Measurements from ENCODE around the gene MRPL16.

The MRPL16 gene

GRCh38 chr11:59771605-59772004 is 39.0 kb downstream of the MRPL16 start:
- TF ChIP-seq EZH2phosphoT487 (conservative IDR thresholded peaks at IDR 0.05; ENCODE audit: low read length): no peak
- no peak for TF ChIP-seq CTCF (IDR thresholded peaks at IDR 0.05; ENCODE audit: insufficient read depth, low read length, poor library complexity, severe bottlenecking)
- H3K4me3 ChIP-seq (ENCODE audit: insufficient read depth, low read length, poor library complexity, severe bottlenecking): no peak overlapping the region
- H3K4me2 ChIP-seq (ENCODE audit: low read depth, low read length, poor library complexity, severe bottlenecking): no peak overlapping the region
- no peaks in the 10 kb centered on the region for H3K36me3 ChIP-seq (ENCODE audit: low read length)
- H3K9me2 ChIP-seq (replicated peaks; ENCODE audit: insufficient read depth, low read length): no peaks in the 10 kb centered on the region
- H2AFZ ChIP-seq (ENCODE audit: low read depth, low read length, severe bottlenecking): no peak overlapping the region
- no peaks in the 10 kb centered on the region for H3F3A ChIP-seq (ENCODE audit: insufficient read depth)
- no peaks in the 10 kb centered on the region for H4K20me1 ChIP-seq (ENCODE audit: low read depth, low read length)
- no peaks in the 10 kb centered on the region for H3K9me3 ChIP-seq (ENCODE audit: insufficient read depth, low read length)
- H3K27me3 ChIP-seq (ENCODE audit: low read length): no peaks in the 10 kb centered on the region
- H3K9ac ChIP-seq (ENCODE audit: low read length): no peak overlapping the region
- no peaks in the 10 kb centered on the region for H3K79me2 ChIP-seq (ENCODE audit: insufficient read depth, low read length)
- H3K27ac ChIP-seq (ENCODE audit: low read depth, low read length): no peak overlapping the region

- H3K27ac ChIP-seq (ENCODE audit: low read depth, low read length): no peak overlapping the region
- no peaks in the 10 kb centered on the region for H3K79me2 ChIP-seq (ENCODE audit: insufficient read depth, low read length)
- H3K9ac ChIP-seq (ENCODE audit: low read length): no peak overlapping the region
- H3K36me3 ChIP-seq (ENCODE audit: low read length): no peaks in the 10 kb centered on the region
- TF ChIP-seq EZH2phosphoT487 (conservative IDR thresholded peaks at IDR 0.05; ENCODE audit: low read length) (no peak), CTCF (IDR thresholded peaks at IDR 0.05; ENCODE audit: insufficient read depth, low read length, poor library complexity, severe bottlenecking) (no peak)
- H2AFZ ChIP-seq (ENCODE audit: low read depth, low read length, severe bottlenecking): no peak overlapping the region
- no peaks in the 10 kb centered on the region for H3K9me3 ChIP-seq (ENCODE audit: insufficient read depth, low read length)
- H3K27me3 ChIP-seq (ENCODE audit: low read length): no peaks in the 10 kb centered on the region
- H3F3A ChIP-seq (ENCODE audit: insufficient read depth): no peaks in the 10 kb centered on the region
- H3K4me3 ChIP-seq (ENCODE audit: insufficient read depth, low read length, poor library complexity, severe bottlenecking): no peak overlapping the region
- H3K4me2 ChIP-seq (ENCODE audit: low read depth, low read length, poor library complexity, severe bottlenecking): no peak overlapping the region
- no peaks in the 10 kb centered on the region for H4K20me1 ChIP-seq (ENCODE audit: low read depth, low read length)
- no peaks in the 10 kb centered on the region for H3K9me2 ChIP-seq (replicated peaks; ENCODE audit: insufficient read depth, low read length)
Measured at GRCh38 chr11:59770869-59771268, 39.7 kb downstream of the MRPL16 start.

- H3K36me3 ChIP-seq (ENCODE audit: low read length): no peaks in the 10 kb centered on the region
- TF ChIP-seq EZH2phosphoT487 (conservative IDR thresholded peaks at IDR 0.05; ENCODE audit: low read length): no peak
- TF ChIP-seq CTCF (IDR thresholded peaks at IDR 0.05; ENCODE audit: insufficient read depth, low read length, poor library complexity, severe bottlenecking): no peak
- no peaks in the 10 kb centered on the region for H3K79me2 ChIP-seq (ENCODE audit: insufficient read depth, low read length)
- H3F3A ChIP-seq (ENCODE audit: insufficient read depth): no peaks in the 10 kb centered on the region
- H4K20me1 ChIP-seq (ENCODE audit: low read depth, low read length): no peaks in the 10 kb centered on the region
- H3K9me2 ChIP-seq (replicated peaks; ENCODE audit: insufficient read depth, low read length): no peaks in the 10 kb centered on the region
- no peak overlapping the region for H3K27ac ChIP-seq (ENCODE audit: low read depth, low read length)
- H3K9ac ChIP-seq (ENCODE audit: low read length): no peak overlapping the region
- H3K4me2 ChIP-seq (ENCODE audit: low read depth, low read length, poor library complexity, severe bottlenecking): no peak overlapping the region
- H2AFZ ChIP-seq (ENCODE audit: low read depth, low read length, severe bottlenecking): no peak overlapping the region
- H3K9me3 ChIP-seq (ENCODE audit: insufficient read depth, low read length): no peaks in the 10 kb centered on the region
- no peaks in the 10 kb centered on the region for H3K27me3 ChIP-seq (ENCODE audit: low read length)
- no peak overlapping the region for H3K4me3 ChIP-seq (ENCODE audit: insufficient read depth, low read length, poor library complexity, severe bottlenecking)
Measured at GRCh38 chr11:59770319-59770718, 40.3 kb downstream of the MRPL16 start.
